CD4-positive, alpha-beta T cell (primary cell): ENCODE measurements around the gene ACYP1. TPM values are rescaled to one million over a fixed set of nuclear protein-coding genes. Genes with fewer than 3 reads are reported as not detected.

ENCODE experiments used
- ATAC-seq: fragments of 200-7000 bp; cut with Tn5 transposase; one replicate; pipeline ENCODE4 v1.10.0; 2022; ENCODE audit warnings: mild to moderate bottlenecking; ENCODE audit not compliant: poor library complexity
- CTCF ChIA-PET: fragments of 350-600 bp; sonication (Branson Sonifier 250); formaldehyde crosslinking; loops from one replicate; lab custom pipeline; 2021; ENCODE audit warnings: antibody characterized with exemption, inconsistent platforms; lab: Charles Lee
- POLR2A ChIA-PET: fragments of 350-600 bp; sonication (Branson Sonifier 250); formaldehyde crosslinking; loops from one replicate; lab custom pipeline; 2021; ENCODE audit warnings: antibody characterized with exemption, inconsistent platforms; lab: Charles Lee
- DNase-seq, 14 experiments: peaks; one replicate each; pipeline ENCODE4 v3.0.0-alpha.2; 2013 to 2020; ENCODE audit warnings: mixed read lengths in 2 of 14
- H3K27ac ChIP-seq, 2 donors: one replicate each; pipeline versions ENCODE4 v1.5.1 to v1.7.0; 2013; ENCODE audit warnings: low read length in 2 of 2, low read depth in 1 of 2, mild to moderate bottlenecking in 1 of 2
- H3K27me3 ChIP-seq, 2 experiments: 1 replicate in 1 of 2; 2 replicates in 1 of 2; pipeline versions ENCODE4 v1.6.1 to v1.7.0; 2013; ENCODE audit warnings: low read length in 2 of 2, control low read depth in 1 of 2, mild to moderate bottlenecking in 1 of 2, moderate library complexity in 1 of 2; ENCODE audit not compliant: insufficient read depth in 2 of 2, control insufficient read depth in 1 of 2
- H3K36me3 ChIP-seq: one replicate; pipeline ENCODE4 v1.6.1; 2013; ENCODE audit warnings: low read length, control low read depth; ENCODE audit not compliant: insufficient read depth
- H3K4me1 ChIP-seq: one replicate; pipeline ENCODE4 v1.6.1; 2013; ENCODE audit warnings: low read length, control low read depth; ENCODE audit not compliant: insufficient read depth
- H3K4me3 ChIP-seq: one replicate; pipeline ENCODE4 v1.5.1; 2013; ENCODE audit warnings: mild to moderate bottlenecking, low read length, moderate library complexity
- H3K9me3 ChIP-seq, 2 experiments: 1 replicate in 1 of 2; 2 replicates in 1 of 2; pipeline versions ENCODE4 v1.6.1 to v1.7.0; 2013; ENCODE audit warnings: low read length in 2 of 2, mild to moderate bottlenecking in 2 of 2, control low read depth in 1 of 2, moderate library complexity in 1 of 2; ENCODE audit not compliant: control insufficient read depth in 1 of 2, insufficient read depth in 1 of 2
- H3K27ac Mint-ChIP-seq: one replicate; pipeline ENCODE4 v1.8.0; 2020; ENCODE audit warnings: mixed read lengths
- H3K27me3 Mint-ChIP-seq: one replicate; pipeline ENCODE4 v1.8.0; 2021; ENCODE audit warnings: mixed read lengths
- H3K36me3 Mint-ChIP-seq: one replicate; pipeline ENCODE4 v1.8.0; 2021; ENCODE audit warnings: low read depth, mixed read lengths
- H3K4me1 Mint-ChIP-seq: one replicate; pipeline ENCODE4 v1.8.0; 2021; ENCODE audit warnings: low read depth, mixed read lengths
- H3K4me3 Mint-ChIP-seq: one replicate; pipeline ENCODE4 v1.8.0; 2020; ENCODE audit warnings: mild to moderate bottlenecking, mixed read lengths
- H3K9me3 Mint-ChIP-seq: one replicate; pipeline ENCODE4 v1.8.0; 2020; ENCODE audit warnings: mixed read lengths
- intact Hi-C, 2 experiments: fragments of 100-400 bp; cut with DNase I in 1 of 2; cut with micrococcal nuclease in 1 of 2; formaldehyde crosslinking; loops; one replicate each; pipeline versions ENCODE4 v1.15.1 to v1.9.0; 2023 to 2025; cut with DNase I, micrococcal nuclease
- total RNA-seq, 174 experiments: library from RNA in 2 of 174; stranded (reverse) in 2 of 174; gene quantifications; one replicate each; pipeline ENCODE4 v1.2.3 and lab custom pipeline; 2021 to 2026
- TF ChIP-seq, protein P1 (sequence below): fragments of 200-600 bp; IDR thresholded peaks from one replicate; pipeline ENCODE4 v1.8.0; 2022; ENCODE audit warnings: antibody characterized with exemption, mild to moderate bottlenecking

ACYP1 gene
- total RNA-seq, 2 experiments from 2014 or later: 7.9 to 9.4 TPM

GRCh38 chr14:75050852-75051555, 12.8 kb downstream of the ACYP1 start, which contains the start of gene MLH3:
TSS of gene MLH3 (minus strand) at chr14:75051467. CDS start at chr14:75049655, 1,812 bp downstream.
- Histone ChIP-seq H3K4me3 (peak within 1 kb of the TSS; percentile 70), H3K4me1 (peaks cover 15% of the 10 kb centered on the region), H3K27me3 (no peaks in the 10 kb centered on the region), H3K36me3 (no peaks in the 10 kb centered on the region), H3K27ac (peak within 1 kb of the TSS in 1 of 2 donors; percentile 66), H3K9me3 (no peaks in the 10 kb centered on the region)
- H3K9me3 Mint-ChIP-seq: no peaks in the 10 kb centered on the region
- H3K4me1 Mint-ChIP-seq: peaks cover 55% of the 10 kb centered on the region
- DNase-seq (peak; percentile 64 to 92 (median 76)), ATAC-seq (peak; percentile 80)
- H3K27ac Mint-ChIP-seq: peak within 1 kb of the TSS; percentile 84
- H3K36me3 Mint-ChIP-seq: peaks cover 50% of the 10 kb centered on the region
- TF ChIP-seq, protein P1, sequence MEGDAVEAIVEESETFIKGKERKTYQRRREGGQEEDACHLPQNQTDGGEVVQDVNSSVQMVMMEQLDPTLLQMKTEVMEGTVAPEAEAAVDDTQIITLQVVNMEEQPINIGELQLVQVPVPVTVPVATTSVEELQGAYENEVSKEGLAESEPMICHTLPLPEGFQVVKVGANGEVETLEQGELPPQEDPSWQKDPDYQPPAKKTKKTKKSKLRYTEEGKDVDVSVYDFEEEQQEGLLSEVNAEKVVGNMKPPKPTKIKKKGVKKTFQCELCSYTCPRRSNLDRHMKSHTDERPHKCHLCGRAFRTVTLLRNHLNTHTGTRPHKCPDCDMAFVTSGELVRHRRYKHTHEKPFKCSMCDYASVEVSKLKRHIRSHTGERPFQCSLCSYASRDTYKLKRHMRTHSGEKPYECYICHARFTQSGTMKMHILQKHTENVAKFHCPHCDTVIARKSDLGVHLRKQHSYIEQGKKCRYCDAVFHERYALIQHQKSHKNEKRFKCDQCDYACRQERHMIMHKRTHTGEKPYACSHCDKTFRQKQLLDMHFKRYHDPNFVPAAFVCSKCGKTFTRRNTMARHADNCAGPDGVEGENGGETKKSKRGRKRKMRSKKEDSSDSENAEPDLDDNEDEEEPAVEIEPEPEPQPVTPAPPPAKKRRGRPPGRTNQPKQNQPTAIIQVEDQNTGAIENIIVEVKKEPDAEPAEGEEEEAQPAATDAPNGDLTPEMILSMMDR: no peak
- ChIA-PET CTCF (interaction anchor here (1.6 kb wide), 1 partner anchor 13 kb away, joined by 7 read pairs; the partner anchor contains the start of gene ACYP1), POLR2A (interaction anchor here (0.6 to 4.1 kb wide), 6 partner anchors 13 to 283 kb away, joined by 3 to 22 read pairs (median 4); partner anchors contain the start of genes ACYP1 and ZC2HC1C)
- intact Hi-C loops: no loop called here
- peak within 1 kb of the TSS; percentile 96 for H3K4me3 Mint-ChIP-seq
- H3K27me3 Mint-ChIP-seq: no peaks in the 10 kb centered on the region

DNA sequence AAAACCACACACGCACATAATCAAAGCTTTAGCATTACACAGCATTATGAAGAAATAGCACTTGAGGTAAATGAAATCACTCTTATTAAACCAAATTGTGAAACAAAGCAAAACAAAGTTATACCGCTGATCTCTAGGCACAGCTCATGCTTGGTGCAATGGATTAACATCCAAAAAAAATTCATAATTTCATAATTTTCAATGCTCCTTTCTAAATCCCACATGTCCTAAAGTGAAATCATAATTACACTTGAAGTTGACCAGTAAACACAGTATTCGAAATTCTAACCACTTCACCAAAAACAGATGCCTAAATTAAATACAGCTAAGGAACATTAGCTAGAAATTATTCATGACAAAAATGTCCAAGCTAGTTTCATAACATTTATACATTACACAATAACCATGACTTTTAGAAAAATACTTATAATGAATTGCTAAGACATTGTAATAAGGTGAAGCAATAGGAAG, 14.1 kb downstream of the ACYP1 start:
- H3K27me3 Mint-ChIP-seq: no peaks in the 10 kb centered on the region
- peaks cover 44% of the 10 kb centered on the region for H3K36me3 Mint-ChIP-seq
- peaks cover 68% of the 10 kb centered on the region for H3K4me1 Mint-ChIP-seq
- peak overlapping the region; percentile 89 for H3K4me3 Mint-ChIP-seq
- peaks cover 17% of the 10 kb centered on the region for H3K4me1 ChIP-seq
- ATAC-seq (no peak), DNase-seq (no peak)
- TF ChIP-seq, protein P1: no peak
- no peak overlapping the region for H3K27ac ChIP-seq
- no peaks in the 10 kb centered on the region for H3K9me3 Mint-ChIP-seq
- H3K9me3 ChIP-seq: no peaks in the 10 kb centered on the region
- POLR2A ChIA-PET: interaction anchor here (0.9 to 4.1 kb wide), 3 partner anchors 8 to 28 kb away, joined by 3 to 22 read pairs (median 4); partner anchors contain the start of gene ACYP1
- peak overlapping the region; percentile 84 for H3K27ac Mint-ChIP-seq
- no peaks in the 10 kb centered on the region for H3K36me3 ChIP-seq
- CTCF ChIA-PET: interaction anchor here (1.1 to 1.9 kb wide), 2 partner anchors 16 to 189 kb away, joined by 3 to 5 read pairs; no protein-coding TSS in a partner anchor
- H3K27me3 ChIP-seq: no peaks in the 10 kb centered on the region
- intact Hi-C loops: no loop called here
- no peak overlapping the region for H3K4me3 ChIP-seq

- no peak overlapping the region for H3K27ac Mint-ChIP-seq
Observed at GRCh38 chr14:75049136-75049535, 14.7 kb downstream of the ACYP1 start.

More at GRCh38 chr14:75049136-75049535, 14.7 kb downstream of the ACYP1 start:
- DNase-seq: no peak
- intact Hi-C loops: no loop called here
- no peaks in the 10 kb centered on the region for H3K27me3 Mint-ChIP-seq
- H3K9me3 Mint-ChIP-seq: no peaks in the 10 kb centered on the region
- H3K9me3 ChIP-seq: no peaks in the 10 kb centered on the region
- POLR2A ChIA-PET: interaction anchor here (0.9 to 4.1 kb wide), 3 partner anchors 8 to 29 kb away, joined by 3 to 22 read pairs (median 4); partner anchors contain the start of gene ACYP1
- H3K36me3 Mint-ChIP-seq: peaks cover 50% of the 10 kb centered on the region
- CTCF ChIA-PET: interaction anchor here (1.1 to 1.9 kb wide), 2 partner anchors 17 to 188 kb away, joined by 3 to 5 read pairs; no protein-coding TSS in a partner anchor
- TF ChIP-seq, protein P1: no peak
- peaks cover 17% of the 10 kb centered on the region for H3K4me1 ChIP-seq
- peaks cover 74% of the 10 kb centered on the region for H3K4me1 Mint-ChIP-seq
- H3K27ac ChIP-seq: no peak overlapping the region
- H3K4me3 ChIP-seq: no peak overlapping the region
- H3K27me3 ChIP-seq: no peaks in the 10 kb centered on the region
- ATAC-seq: no peak
- no peak overlapping the region for H3K4me3 Mint-ChIP-seq
- no peaks in the 10 kb centered on the region for H3K36me3 ChIP-seq
